Spinal cord (tissue), 10 donors: ENCODE results near the gene FN1. TPM values are rescaled to one million over a fixed set of nuclear protein-coding genes. Genes with fewer than 3 reads are reported as not detected.

Source experiments
- DNase-seq, 6 donors: peaks; one replicate each; pipeline versions ENCODE4 v3.0.0 to v3.0.0-alpha.2; 2013 to 2015; ENCODE audit warnings: low spot score in 6 of 6, low read depth in 4 of 6
- H3K27ac ChIP-seq: one replicate; pipeline ENCODE4 v1.5.1; 2013; ENCODE audit warnings: low read depth, low read length, control low read depth
- H3K27me3 ChIP-seq: one replicate; pipeline ENCODE4 v1.6.1; 2013; ENCODE audit warnings: low read length; ENCODE audit not compliant: control insufficient read depth, insufficient read depth
- H3K36me3 ChIP-seq: one replicate; pipeline ENCODE4 v1.6.1; 2013; ENCODE audit warnings: low read length; ENCODE audit not compliant: control insufficient read depth, insufficient read depth
- H3K4me1 ChIP-seq: one replicate; pipeline ENCODE4 v1.6.1; 2013; ENCODE audit warnings: low read length; ENCODE audit not compliant: control insufficient read depth, insufficient read depth
- H3K4me3 ChIP-seq: one replicate; pipeline ENCODE4 v1.5.1; 2013; ENCODE audit warnings: low read depth, low read length, control low read depth
- H3K9me3 ChIP-seq: one replicate; pipeline ENCODE4 v1.6.1; 2013; ENCODE audit warnings: low read length; ENCODE audit not compliant: control insufficient read depth, insufficient read depth
- WGBS: methylation state at CpG from one replicate; pipeline ENCODE4 v1.1.5; 2013; ENCODE audit warnings: missing lambda C conversion rate; ENCODE audit not compliant: insufficient coverage; 5-methylcytosine and 5-hydroxymethylcytosine counted together
- polyA plus RNA-seq, 2 donors: library from polyadenylated mRNA; unstranded; fragments of 120-200 nt; gene quantifications; one replicate each; pipeline ENCODE4 v1.2.1, GENCODE V29; 2013; ENCODE audit not compliant: insufficient read length in 2 of 2
- total RNA-seq, 2 donors: library from RNA; depleted of rRNA in 1 of 2; stranded (reverse); fragments of 120-200 nt in 1 of 2; fragments of >200 nt in 1 of 2; gene quantifications; one replicate each; pipeline versions ENCODE4 v1.2.3 to v1.2.4, GENCODE V29; 2013 to 2014
- donor health status: healthy.

The FN1 gene
- total and polyA plus RNA-seq, 4 donors, result 281 to 1,973 (median 522) TPM

DNA sequence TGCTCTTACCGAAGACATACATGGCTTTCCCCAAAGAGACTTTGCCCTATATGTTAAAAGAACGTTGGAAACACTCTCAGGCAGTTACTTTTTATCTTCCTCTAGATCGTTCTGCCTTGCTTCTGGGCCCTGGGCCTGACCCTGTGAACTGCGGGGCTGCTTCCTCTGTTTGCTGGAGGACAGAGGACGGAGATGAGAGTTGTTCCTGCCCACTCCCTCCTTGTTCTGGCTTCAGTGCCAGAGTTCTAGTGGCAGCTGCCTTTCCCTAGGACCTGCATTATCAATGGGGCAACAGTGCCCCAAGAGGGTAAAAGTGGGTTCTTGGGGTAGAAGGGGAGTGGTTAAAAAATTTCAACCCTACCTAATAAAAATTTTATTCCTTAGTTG is 6.5 kb upstream of the FN1 start:
- DNase-seq, result no peak
- H3K36me3 ChIP-seq, result no peaks in the 10 kb centered on the region
- H3K4me1 ChIP-seq, result no peaks in the 10 kb centered on the region
- H3K27ac ChIP-seq, result no peak overlapping the region
- 49% methylated on average over 3 of the region's 5 CpGs for WGBS
- H3K4me3 ChIP-seq, result no peak overlapping the region
- H3K27me3 ChIP-seq, result peaks cover 9% of the 10 kb centered on the region
- no peaks in the 10 kb centered on the region for H3K9me3 ChIP-seq

DNA sequence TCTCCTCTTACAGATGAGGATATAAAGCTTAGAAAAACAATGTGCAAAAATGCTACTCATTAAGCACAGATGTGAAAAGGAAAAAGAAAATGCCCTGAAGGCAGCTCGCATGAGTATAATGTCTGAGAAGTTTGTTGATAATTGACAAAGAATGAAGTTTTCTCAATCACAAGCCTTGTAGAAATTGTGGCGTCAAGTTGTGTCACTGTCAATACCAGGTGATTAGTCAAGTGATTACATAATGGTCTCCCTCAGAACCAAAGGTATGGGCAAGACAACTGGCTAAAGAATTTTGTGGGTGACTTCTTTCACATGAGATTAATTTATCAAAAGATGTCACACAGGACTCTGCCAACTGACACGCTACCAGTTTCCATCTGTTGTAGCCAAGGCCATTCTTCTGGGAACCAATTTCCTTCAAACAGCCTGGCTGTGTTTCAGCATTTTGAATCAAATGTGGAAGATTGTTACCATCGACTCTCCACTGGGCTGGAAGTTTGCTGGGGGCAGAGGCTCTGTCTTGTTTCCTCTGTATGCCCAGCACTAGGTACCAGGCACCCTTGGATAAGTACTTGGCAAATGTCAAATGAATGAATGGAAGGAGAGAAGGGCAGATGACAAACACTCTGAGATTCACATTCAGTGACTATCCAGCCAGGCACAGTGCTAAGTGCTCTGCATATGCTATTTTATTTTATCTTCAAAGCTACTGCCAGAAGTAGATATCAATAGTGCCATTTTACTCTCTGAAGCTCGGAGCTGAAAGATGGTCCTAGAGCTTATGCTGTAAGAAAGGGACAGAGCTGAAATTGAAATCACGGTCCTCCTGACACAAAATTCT is 5.9 kb upstream of the FN1 start:
- WGBS, result 80% methylated on average over 2 of the region's 6 CpGs
- DNase-seq, result peak in 1 of 6 donors; percentile 30
- no peak overlapping the region for H3K4me3 ChIP-seq
- peaks cover 3% of the 10 kb centered on the region for H3K4me1 ChIP-seq
- peaks cover 12% of the 10 kb centered on the region for H3K27me3 ChIP-seq
- H3K36me3 ChIP-seq, result no peaks in the 10 kb centered on the region
- no peaks in the 10 kb centered on the region for H3K9me3 ChIP-seq
- no peak overlapping the region for H3K27ac ChIP-seq

DNA sequence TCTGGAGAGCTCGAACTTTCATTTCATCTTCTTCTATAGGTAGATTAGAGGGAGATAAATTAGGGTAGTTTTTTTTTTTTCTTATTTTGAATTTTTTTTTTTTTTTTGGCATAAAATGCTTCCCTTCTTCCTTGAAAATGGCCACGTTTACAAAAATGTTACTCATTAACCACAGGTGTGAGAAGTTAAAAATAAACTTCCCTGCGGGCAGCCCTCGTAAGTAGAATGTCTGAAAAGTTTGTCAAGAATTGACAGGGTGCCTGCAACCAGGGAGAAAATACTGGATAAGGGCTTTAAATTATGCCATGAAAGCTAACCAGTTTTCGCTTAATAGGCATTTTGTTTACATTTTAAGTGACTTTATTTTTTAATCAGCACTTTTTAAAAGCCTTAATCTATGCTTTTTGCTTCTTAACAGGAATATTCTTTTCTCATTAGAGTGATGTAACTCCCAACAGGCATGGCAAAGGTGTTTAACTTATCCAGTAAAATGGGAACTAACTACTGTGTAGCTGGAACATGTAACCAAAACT is 4.2 kb upstream of the FN1 start:
- Histone ChIP-seq H3K4me3 (no peak overlapping the region), H3K4me1 (peaks cover 16% of the 10 kb centered on the region), H3K27ac (no peak overlapping the region), H3K9me3 (no peaks in the 10 kb centered on the region), H3K27me3 (peaks cover 27% of the 10 kb centered on the region), H3K36me3 (no peaks in the 10 kb centered on the region)
- WGBS, result no CpG with 5 or more reads among the region's 5 CpGs
- no peak for DNase-seq

DNA sequence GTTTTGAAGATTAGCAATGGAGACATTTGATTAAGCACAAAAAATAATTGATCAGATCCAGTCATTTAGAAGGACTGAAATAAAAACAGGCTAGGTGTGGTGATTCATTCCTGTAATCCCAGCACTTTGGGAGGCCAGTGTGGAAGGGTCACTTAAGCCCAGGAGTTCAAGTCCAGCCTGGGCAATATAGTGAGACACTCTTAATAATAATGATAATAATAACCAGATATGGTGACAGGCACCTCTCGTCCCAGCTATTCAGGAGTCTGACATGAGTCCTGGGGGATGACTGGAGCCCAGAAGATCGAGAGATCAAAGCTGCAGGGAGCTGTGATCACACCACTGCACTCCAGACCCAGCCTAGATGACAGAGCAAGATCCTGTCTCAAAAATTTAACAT is 3.5 kb upstream of the FN1 start:
- WGBS, result 93% methylated on average over 2 of the region's 2 CpGs
- DNase-seq, result no peak
- Histone ChIP-seq H3K4me1 (peaks cover 16% of the 10 kb centered on the region), H3K9me3 (no peaks in the 10 kb centered on the region), H3K27ac (no peak overlapping the region), H3K27me3 (peaks cover 27% of the 10 kb centered on the region), H3K4me3 (no peak overlapping the region), H3K36me3 (no peaks in the 10 kb centered on the region)

DNA sequence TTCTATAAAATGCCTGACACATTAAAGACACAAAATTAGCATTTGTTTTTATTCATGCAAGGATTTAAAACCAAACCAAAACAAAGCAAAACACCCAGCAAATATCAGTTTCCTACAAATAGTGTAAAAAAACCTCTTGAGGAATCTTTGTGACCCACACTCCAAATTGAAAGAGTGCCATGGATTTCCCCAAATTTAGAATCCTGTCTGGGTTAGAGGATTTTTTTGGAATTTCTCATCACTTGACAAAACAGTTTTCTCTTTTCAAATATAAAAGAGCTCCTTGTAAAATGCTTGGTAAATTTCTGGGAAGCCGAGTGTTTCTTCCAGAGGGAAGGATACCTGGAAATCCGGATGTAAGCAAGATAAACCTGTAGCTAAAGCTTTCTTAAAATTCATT is 1.7 kb upstream of the FN1 start:
- Histone ChIP-seq H3K4me3 (no peak overlapping the region), H3K4me1 (peaks cover 16% of the 10 kb centered on the region), H3K9me3 (no peaks in the 10 kb centered on the region), H3K27ac (peak overlapping the region; percentile 89), H3K27me3 (peaks cover 27% of the 10 kb centered on the region), H3K36me3 (no peaks in the 10 kb centered on the region)
- no CpG with 5 or more reads among the region's 2 CpGs for WGBS
- DNase-seq, result no peak

DNA sequence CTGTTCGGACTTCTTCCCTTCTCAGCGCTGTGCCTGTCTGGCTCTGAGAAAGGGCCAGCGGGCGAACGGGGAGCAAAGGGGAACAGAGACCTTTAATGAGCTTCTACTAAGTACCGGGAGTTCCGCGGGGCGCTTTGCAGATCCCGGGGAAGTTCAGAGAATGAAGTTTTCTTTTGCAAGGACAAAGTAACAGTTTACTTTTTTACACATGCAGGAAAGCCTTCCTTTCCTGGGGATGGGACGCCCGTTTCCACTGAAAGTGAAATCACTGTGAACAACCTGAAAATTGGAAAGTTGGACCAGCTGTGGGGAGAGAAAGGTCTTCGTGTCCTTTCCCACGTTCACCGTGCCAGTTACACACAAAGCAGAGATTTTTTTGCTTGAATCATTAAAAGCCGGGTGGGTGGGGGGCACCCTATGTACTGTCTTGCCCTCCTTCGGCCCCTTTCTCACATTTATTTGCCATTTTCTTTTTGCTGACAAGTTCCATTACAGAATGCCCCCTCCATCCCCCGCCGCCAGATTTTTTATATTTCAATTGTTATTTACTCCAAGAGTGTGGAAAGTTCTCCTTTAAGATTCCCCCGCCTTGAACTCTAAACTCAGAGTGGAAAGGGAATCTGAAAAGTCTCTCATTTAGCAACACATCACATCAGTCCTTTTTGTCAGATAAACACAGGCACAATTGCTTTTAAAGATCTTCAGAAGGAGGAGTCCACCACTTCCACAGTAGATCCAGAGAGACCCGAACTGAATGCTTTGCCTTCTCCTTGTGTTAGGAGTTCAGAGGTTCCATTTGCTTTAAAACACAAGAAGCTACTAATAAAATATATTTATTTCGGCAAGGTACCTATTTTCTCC is 1.1 kb upstream of the FN1 start:
- whole genome bisulfite sequencing, result 0% methylated on average over 8 of the region's 22 CpGs
- DNase-seq, result peak in 2 of 6 donors; percentile 12 to 30
- H3K27ac ChIP-seq, result peak overlapping the region; percentile 89
- H3K4me1 ChIP-seq, result peaks cover 16% of the 10 kb centered on the region
- H3K27me3 ChIP-seq, result peaks cover 27% of the 10 kb centered on the region
- no peaks in the 10 kb centered on the region for H3K9me3 ChIP-seq
- peak overlapping the region; percentile 87 for H3K4me3 ChIP-seq
- H3K36me3 ChIP-seq, result no peaks in the 10 kb centered on the region

DNA sequence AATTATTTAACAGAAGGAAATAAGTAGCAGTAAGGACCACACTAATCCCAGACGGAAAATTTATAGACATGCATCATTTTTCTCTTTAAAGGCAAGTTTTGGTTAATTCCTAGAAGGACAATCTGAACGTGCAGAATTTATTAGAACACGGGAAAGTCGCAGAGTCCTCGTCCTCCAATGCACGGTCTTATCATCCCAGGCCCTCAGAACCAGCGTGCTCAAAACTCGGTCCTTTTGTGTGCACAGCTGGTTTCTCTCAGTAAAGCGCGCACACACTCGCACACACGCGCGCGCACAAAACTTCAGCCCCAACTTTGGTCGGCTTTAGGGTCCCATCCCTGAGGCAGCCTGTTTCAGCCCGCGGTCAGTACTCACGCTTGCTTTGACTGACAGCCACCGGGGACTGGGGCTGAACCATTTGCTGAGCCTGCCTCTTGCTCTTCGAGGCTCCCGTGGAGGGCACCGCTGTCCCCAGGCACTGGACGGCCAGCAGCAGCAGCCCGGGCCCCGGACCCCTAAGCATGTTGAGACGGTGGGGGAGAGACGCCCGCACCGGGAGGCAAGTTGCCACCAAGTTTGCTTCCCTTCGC is 493 bp downstream of the FN1 start:
- Histone ChIP-seq H3K4me3 (peak overlapping the region; percentile 87), H3K9me3 (no peaks in the 10 kb centered on the region), H3K4me1 (peaks cover 16% of the 10 kb centered on the region), H3K36me3 (no peaks in the 10 kb centered on the region), H3K27me3 (peaks cover 27% of the 10 kb centered on the region), H3K27ac (peak overlapping the region; percentile 86)
- under 1% methylated on average over 31 of the region's 31 CpGs for WGBS
- peak in 4 of 6 donors; percentile 14 to 63 (median 28) for DNase-seq

DNA sequence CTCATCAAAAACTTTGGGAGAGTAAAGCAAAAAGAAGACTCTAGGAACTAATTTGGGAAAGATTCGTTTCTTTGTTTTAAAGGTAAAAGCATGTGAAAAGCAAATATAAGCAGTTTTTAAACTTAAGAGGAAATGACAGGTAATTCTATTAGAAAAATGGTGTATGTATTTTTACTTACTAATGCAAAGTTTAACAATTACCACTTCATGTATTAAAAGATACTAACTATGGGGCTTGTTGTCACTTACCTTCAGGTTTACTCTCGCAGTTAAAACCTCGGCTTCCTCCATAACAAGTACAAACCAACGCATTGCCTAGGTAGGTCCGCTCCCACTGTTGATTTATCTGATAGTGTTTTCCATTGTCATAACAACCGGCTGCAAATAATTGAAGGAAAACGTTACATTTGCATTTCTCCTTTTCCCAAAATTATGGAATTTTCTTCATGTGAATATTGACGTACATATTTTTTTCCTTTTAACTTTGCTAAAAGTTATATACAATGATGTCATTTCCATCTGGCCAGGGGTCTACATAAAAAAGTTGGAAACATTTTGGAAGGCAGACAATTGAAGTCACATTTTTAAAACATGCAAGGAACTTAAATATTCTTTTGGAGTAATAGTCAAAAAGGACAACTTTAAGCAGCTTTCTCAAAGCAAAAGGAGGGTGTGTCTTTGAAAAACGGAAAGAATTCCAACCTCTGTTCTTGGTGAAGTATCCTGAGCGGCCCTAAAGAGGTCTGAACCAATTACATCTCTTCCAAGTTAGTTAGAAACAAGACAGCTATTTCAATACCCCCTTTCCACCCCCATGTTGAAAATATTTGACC is 1.2 kb downstream of the FN1 start:
- no peak for DNase-seq
- peak overlapping the region; percentile 87 for H3K4me3 ChIP-seq
- H3K36me3 ChIP-seq, result no peaks in the 10 kb centered on the region
- peaks cover 27% of the 10 kb centered on the region for H3K27me3 ChIP-seq
- peaks cover 16% of the 10 kb centered on the region for H3K4me1 ChIP-seq
- H3K27ac ChIP-seq, result peak overlapping the region; percentile 86
- H3K9me3 ChIP-seq, result no peaks in the 10 kb centered on the region
- WGBS, result no CpG with 5 or more reads among the region's 10 CpGs
